HG03432 (cell line): ENCODE data around the gene OVCA2.

Source experiments
- ATAC-seq: cut with Tn5 transposase; IDR thresholded peaks from one replicate; pipeline ENCODE4 v1.9.1; 2021; ENCODE audit warnings: mild to moderate bottlenecking, moderate library complexity; ENCODE audit not compliant: unreplicated experiment

Gene OVCA2

GRCh38 chr17:2051933-2052559, 10.2 kb downstream of the OVCA2 start:
- no peak for ATAC-seq

DNA sequence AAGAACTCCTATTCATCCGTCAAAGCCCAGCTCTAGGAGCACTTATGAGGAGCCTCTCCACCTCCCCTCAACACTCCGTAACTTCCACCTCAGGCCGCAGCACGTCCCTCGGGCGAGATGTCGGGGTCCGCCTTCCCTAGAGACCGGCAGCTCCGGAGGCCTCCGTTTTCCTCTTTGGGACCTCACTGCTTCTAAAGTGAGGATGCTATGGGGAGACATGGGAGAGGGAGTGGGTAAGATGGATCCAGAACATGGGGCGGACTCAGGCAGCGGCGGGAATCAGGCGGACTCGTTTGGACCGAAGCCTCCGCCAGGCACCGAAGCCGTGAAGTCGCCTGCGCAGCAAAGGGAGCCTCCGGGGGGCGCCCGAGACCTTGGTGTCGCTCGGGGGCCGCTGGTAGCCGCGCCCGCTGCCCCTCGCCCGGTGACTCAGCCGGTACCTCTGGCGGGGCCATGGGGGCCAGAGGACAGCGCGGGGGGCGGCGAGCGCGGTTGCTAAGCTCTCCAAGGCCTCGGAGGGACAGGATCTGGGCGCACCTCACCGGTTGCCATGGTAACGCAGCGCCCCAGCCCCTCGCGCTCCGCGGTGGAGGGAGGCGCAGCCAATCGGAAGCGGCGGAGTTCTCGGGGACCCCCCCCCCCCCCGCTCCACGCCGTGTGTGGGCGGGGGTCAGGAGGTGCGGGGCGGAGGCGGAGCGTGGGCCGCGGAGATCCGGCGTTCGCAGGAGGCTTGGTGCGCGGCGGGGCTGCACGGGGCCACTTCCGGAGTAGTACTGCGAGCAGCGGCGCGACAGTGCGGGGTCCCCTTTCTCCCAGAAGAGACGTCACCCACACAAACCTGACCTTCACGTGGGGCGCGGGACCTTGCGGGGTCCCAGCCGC, 11.8 kb downstream of the OVCA2 start:
- no peak for ATAC-seq

DNA sequence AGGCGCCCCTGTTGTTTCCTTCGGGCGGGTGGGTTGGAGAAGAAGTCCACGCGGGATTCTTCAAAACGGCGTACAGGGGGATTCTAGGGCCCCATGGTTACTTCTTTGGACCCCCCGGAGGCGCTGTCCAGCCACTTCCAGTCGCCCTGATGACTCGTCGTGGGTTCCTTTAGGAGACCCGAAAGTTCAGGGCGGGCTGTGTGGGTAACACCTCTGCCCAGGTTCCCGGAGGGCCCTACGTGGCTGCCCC, 12.4 kb downstream of the OVCA2 start:
- no peak for ATAC-seq

GRCh38 chr17:2054512-2055291, 12.9 kb downstream of the OVCA2 start, which contains the start of gene HIC1:
HIC1 (plus strand) TSS chr17:2055103; CDS start chr17:2056691, 1,588 bp downstream.
- peak; percentile 39 for ATAC-seq

DNA sequence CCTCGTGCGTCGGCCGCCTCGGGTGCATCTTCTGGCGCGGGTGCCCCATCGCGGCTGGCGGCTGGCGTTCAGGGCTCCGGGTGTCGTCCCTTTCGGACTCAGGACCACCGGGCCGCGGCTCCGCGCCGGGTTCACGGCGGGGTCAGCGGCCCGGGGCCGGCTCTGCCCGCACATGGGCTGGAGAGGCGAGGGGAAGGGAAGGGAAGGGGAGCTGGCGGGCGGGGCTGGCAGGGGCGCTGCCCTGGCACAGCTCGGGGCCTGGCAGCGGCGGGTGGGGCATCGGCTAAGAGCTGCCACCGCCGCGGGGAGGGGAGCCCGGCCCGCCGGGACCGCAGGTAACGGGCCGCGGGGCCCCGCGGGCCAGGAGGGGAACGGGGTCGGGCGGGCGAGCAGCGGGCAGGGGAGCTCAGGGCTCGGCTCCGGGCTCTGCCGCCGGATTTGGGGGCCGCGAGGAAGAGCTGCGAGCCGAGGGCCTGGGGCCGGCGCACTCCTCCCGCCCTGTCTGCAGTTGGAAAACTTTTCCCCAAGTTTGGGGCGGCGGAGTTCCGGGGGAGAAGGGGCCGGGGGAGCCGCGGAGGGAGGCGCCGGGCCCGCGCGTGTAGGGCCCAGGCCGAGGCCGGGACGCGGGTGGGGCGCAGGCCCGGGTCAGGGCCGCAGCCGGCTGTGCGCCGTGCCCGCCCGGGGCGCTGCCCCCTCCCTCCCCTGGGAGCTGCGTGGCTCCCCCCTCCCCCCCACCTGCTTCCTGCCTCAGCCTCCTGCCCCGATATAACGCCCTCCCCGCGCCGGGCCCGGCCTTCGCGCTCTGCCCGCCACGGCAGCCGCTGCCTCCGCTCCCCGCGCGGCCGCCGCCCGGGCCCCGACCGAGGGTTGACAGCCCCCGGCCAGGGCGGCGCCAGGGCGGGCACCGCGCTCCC, 13.7 kb downstream of the OVCA2 start:
- no peak for ATAC-seq

DNA sequence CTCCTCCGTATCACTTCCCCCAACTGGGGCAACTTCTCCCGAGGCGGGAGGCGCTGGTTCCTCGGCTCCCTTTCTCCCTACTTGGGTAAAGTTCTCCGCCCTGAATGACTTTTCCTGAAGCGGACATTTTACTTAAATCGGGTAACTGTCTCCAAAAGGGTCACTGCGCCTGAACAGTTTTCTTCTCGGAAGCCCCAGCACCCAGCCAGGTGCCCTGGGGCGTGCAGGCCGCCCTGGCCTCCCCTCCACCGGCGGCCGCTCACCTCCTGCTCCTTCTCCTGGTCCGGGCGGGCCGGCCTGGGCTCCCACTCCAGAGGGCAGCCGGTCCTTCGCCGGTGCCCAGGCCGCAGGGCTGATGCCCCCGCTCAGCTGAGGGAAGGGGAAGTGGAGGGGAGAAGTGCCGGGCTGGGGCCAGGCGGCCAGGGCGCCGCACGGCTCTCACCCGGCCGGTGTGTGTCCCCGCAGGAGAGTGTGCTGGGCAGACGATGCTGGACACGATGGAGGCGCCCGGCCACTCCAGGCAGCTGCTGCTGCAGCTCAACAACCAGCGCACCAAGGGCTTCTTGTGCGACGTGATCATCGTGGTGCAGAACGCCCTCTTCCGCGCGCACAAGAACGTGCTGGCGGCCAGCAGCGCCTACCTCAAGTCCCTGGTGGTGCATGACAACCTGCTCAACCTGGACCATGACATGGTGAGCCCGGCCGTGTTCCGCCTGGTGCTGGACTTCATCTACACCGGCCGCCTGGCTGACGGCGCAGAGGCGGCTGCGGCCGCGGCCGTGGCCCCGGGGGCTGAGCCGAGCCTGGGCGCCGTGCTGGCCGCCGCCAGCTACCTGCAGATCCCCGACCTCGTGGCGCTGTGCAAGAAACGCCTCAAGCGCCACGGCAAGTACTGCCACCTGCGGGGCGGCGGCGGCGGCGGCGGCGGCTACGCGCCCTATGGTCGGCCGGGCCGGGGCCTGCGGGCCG, 14.7 kb downstream of the OVCA2 start:
- no peak for ATAC-seq

GRCh38 chr17:2057175-2057759, 15.4 kb downstream of the OVCA2 start:
- no peak for ATAC-seq

GRCh38 chr17:2057760-2058585, 16.2 kb downstream of the OVCA2 start:
- ATAC-seq: no peak

DNA sequence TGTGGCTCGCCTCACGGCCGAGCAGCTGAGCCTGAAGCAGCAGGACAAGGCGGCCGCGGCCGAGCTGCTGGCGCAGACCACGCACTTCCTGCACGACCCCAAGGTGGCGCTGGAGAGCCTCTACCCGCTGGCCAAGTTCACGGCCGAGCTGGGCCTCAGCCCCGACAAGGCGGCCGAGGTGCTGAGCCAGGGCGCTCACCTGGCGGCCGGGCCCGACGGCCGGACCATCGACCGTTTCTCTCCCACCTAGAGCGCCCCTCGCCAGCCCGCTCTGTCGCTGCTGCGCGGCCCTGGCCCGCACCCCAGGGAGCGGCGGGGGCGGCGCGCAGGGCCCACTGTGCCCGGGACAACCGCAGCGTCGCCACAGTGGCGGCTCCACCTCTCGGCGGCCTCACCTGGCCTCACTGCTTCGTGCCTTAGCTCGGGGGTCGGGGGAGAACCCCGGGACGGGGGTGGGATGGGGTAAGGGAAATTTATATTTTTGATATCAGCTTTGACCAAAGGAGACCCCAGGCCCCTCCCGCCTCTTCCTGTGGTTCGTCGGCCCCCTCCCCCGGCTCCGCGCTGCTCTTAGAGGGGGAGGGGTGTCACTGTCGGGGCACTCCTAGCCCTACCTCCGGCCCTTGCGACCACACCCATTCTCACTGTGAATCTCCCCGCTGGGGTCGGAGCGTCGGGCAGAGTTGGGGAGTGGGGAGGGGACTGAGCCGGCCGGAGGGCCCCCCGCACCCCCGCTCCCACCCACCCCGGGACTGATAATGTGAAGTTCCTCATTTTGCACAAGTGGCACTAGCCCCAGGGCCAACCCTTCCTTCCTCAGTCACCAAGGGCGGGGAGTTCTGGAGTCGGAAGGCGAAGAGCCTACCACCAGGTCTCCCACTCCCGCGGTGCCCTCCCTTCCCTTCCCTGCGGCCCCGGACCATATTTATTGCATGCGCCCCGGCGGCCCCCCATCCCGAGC, 17.0 kb downstream of the OVCA2 start:
- no peak for ATAC-seq

DNA sequence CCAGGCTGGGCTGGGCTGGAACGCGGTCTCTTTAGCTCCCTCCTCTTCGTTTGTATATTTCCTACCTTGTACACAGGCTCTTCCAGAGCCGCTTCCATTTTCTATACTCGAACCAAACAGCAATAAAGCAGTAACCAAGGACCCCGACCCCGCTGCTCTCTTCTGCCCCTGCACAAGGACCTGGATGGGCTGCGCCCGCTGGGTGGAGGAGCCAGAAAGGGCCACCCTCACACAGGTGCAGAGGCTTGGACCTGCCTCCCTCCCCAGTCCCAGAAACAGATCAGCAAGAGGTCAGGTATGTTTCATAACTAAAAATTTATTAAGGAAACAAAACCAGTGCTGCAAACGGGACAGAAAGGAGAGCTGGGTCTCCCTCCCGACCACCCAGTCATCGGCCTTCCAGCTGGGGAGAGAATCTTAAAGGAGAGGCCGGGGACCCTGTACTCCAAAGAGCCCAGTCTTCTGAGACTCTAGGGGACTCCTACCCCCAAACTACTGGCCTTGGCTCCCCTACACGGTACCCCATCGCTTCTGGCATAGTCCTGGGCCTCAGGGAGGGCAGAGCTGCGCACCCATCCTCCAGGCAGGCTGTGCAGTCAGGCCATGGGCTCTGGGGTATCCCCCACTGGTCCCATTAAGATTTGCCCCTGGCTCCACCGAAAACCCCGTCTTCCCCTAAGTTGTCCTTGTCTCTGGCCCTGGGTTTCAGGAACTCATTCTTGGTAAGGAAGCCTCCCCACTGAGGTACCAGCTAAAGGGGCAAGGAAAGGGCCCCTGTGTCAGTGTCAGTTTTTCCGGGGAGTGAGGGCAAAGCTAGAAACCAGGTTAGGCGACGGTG, 17.9 kb downstream of the OVCA2 start:
- no peak for ATAC-seq

DNA sequence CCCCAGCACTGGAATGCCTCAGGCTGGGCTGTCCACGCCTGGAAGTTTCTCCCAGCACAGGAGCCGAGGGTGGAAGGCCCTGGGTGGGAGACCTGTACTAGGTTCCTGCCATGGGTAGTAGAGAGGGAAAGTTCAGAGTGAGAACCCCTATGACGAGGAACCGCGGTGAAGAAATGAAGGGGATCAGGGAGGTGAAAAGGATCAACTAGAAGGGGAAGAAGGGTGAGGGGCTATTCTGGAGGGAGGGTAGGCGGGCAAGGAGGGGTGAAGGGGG, 18.5 kb downstream of the OVCA2 start:
- ATAC-seq: no peak

- no peak for ATAC-seq
Observed at GRCh38 chr17:2060681-2061440, 19.0 kb downstream of the OVCA2 start.

- no peak for ATAC-seq
Observed at GRCh38 chr17:2061441-2061958, 19.7 kb downstream of the OVCA2 start.

DNA sequence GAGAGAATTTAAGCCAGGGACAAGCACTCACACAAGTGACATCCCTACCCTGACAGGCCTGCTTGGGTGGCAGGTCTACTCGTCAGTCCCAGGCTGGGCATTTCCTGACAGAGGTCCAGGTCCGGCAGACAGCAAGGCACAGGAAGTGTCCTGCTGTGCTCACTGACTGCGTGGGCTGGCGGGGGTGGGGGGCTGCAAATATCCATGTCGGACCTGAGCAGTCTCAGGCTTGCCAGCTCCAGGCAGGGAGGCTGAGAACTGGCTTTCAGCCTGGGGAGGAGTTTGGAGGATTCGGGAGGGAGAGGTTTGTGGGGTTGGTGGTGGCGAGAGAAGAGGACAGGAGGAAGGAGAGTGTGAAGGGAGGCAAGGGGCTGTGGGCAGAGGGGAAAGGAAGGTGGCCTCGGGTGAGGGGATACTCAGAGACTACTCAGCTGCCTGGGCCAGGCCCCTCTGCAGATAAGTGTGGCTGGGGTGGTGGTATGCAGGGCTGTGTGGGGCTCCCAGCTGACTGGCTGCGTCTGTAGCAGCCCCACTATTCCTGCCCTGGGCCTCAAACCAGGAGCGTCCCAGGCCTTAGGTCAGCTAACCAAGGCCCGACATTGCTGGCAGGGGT, 20.9 kb downstream of the OVCA2 start:
- no peak for ATAC-seq
